HG03280 (cell line): ENCODE measurements around the gene MDFIC.

ENCODE experiments used
- ATAC-seq: cut with Tn5 transposase; IDR thresholded peaks from one replicate; pipeline ENCODE4 v1.9.1; 2021; ENCODE audit warnings: mild to moderate bottlenecking, moderate library complexity; ENCODE audit not compliant: unreplicated experiment

Gene MDFIC

GRCh38 chr7:115032715-115033703 lies 111.1 kb downstream of the MDFIC start:
- ATAC-seq = no peak

DNA sequence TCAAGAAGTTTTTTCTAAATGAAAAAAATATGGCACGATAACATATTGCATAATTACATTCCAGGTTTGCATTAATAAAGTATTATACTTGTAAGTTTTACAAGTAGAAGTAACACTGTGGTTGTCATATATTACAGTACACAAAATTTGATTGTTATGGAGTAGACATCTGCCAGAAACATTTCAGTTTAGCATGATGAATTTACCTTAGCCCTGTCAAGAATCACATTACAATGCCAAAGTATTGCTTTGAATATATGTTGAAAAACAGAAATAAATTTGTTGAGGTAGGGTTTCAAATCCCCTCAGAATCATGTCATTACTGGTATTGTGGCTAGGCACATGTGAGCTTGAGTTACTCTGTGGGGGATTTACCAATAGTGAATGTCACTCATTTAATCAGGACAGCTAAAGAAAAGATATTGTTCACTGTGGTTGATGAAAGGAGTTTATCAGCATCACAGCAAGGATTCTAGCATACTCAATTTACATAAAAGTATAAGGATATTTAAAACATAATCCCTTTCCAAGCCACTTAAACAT lies 112.1 kb downstream of the MDFIC start:
- no peak for ATAC-seq

DNA sequence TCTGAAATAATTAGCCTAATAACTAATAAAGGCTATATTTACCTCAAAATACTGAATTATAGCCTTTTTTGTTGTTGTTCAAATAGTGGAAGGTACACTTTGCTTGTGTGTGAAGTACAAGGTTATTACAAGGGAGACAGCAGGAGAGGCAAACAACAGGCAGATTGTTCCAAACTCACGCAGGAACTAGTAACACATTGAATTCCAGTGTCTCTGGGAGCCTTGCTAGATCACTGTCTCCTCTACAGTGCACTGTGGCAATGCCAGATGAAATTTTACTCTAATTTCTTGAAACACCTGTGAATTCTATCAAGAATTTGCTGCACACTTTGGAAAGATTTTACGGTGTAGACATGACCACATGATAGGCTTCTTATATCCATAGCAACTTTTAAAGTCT lies 112.6 kb downstream of the MDFIC start:
- no peak for ATAC-seq

DNA sequence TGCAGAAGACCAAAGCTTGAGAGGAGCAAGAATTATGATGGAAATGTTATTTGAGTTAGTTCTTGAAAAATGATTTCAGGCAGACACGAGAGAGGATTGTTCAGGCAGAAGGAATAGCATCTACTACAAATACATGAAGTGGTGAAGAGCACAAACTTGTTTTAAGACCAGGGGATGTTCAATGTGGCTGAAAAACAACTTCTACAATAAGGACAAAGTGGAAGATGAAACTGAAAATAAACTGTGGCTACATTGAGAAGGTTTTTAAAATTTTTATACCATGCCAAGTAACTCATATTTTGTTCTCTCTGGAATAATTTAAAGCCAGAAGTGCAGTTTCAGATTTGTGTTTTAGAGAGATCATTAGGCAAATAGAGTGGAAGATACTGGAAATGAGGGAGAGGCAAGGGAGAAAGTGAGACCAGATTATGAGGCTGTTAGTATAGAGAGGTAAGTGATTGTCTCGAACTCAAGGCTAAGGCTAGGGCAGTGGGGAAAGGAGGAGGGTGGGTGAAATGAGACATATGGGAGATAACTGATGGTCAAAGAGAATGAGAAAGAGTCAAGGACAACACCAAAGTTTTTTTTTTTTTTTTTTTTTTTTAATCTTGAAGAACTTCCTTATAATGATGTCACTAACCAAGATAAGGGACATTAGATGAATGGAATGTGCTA lies 115.4 kb downstream of the MDFIC start:
- no peak for ATAC-seq

DNA sequence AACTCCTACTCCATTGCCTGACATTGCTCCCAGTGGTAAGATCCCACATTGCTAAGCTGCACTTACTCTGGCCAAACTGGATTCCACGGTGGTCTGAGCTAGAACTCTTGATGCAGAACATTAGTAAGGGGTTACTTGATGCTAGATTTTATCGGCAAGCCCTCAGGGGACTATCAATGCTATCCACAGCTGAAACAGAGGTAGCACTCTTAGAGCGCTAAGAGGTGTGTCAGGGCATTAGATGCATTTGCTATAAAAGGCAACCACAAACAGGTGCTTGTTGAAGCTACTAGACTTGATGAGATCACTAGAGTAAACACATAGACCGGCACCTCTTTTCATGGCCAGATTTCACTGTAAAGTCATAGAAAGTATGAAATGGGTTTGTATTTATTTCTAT lies 116.3 kb downstream of the MDFIC start:
- no peak for ATAC-seq

GRCh38 chr7:115040057-115040456 lies 118.2 kb downstream of the MDFIC start:
- ATAC-seq = no peak

- ATAC-seq = no peak
These were observed 118.6 kb downstream of the MDFIC start for GRCh38 chr7:115040495-115040894.

DNA sequence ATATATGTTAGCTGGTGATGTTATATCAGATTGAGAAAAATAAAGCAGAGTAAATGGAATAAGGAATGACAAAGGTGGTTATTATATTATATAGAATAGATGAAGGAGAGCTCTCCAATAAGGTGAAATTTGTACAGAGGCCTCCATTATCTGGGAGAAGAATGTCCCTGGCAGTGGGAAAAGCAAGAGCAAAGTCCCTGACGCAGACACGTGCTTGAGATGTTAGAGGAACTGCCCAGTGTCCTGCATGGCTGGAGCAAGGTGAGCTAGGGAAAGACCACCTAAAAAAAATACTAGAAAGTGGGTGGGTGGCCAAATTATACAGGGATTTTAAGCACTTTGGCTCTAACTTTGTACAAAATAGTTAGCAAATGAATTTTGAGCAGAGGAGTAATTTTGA lies 120.7 kb downstream of the MDFIC start:
- ATAC-seq = no peak

DNA sequence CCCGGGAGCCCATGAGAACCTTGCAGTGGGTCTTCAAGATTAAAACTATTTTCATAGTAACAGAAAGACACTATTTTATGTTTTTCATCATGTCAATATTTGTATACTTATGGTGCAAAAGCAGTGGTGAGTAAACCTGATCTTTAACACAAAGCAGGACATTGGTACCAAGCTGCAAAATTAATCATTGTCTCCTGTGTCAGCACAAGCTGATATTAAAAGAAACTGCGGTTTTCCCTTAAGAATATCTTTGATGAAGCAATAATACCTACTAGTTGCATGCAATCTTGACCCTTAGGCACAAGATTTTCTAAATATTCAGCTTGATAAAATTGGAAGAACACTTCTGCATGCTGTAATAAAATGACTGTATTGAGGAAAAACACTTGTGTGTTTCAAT lies 121.7 kb downstream of the MDFIC start:
- ATAC-seq = no peak

- ATAC-seq = no peak
These were observed 122.3 kb downstream of the MDFIC start for GRCh38 chr7:115044224-115044623.

- no peak for ATAC-seq
These were observed 126.2 kb downstream of the MDFIC start for GRCh38 chr7:115047958-115048720.

DNA sequence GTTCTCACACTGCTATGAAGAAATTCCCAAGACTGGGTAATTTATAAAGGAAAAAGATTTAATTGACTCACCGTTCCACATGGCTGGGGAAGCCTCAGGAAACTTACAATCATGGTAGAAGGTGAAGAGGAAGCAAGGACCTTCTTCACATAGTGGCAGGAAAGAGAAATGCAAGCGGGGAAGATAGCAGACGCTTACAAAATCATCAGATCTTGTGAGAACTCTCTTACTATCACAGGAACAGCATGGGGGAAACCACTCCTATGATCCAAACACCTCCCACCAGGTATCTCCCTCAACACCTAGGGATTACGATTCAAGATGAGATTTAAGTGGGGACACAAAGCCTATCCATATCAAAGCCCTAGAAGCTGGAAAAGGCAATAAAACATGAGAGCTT lies 130.8 kb downstream of the MDFIC start:
- ATAC-seq = no peak

GRCh38 chr7:115054478-115055065 lies 132.7 kb downstream of the MDFIC start:
- ATAC-seq = no peak

- ATAC-seq = no peak
These were observed 134.1 kb downstream of the MDFIC start for GRCh38 chr7:115056019-115056418.

GRCh38 chr7:115058726-115059125 lies 136.8 kb downstream of the MDFIC start:
- no peak for ATAC-seq

DNA sequence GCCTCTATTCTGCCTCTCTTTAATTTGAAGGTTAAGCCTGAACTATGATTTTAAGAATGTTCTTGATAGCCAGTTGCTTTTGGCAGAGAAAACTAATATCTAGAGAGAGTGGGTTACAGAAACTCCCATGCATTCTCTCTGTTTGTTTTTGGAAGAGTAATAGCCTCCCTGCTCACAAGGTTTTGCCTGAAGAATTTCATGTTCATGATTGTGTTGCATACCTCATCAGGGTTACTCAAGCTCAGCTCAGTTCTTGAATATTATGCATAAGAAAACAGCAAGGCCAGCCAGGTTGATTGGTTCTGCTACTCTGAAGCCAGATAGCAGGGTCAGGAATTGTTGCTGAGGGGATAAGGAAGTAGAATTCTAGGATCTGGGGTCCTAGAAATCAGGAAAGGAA lies 137.4 kb downstream of the MDFIC start:
- no peak for ATAC-seq

- ATAC-seq = peak; percentile 58
These were observed 138.4 kb downstream of the MDFIC start for GRCh38 chr7:115060095-115060870.

GRCh38 chr7:115066050-115066449 lies 144.2 kb downstream of the MDFIC start:
- no peak for ATAC-seq

GRCh38 chr7:115066634-115067033 lies 144.7 kb downstream of the MDFIC start:
- ATAC-seq = no peak

- no peak for ATAC-seq
These were observed 146.3 kb downstream of the MDFIC start for GRCh38 chr7:115068220-115068619.
